HepG2 (cell line): Measurements from ENCODE around the gene XRCC5. TPM values are rescaled to one million over a fixed set of nuclear protein-coding genes. Genes with fewer than 3 reads are reported as not detected.

Source experiments
- AGO1 ChIP-seq: fragments of 200-400 bp; formaldehyde crosslinking; IDR thresholded peaks from 2 replicates; pipeline ENCODE4 v1.6.1; 2017; ENCODE audit warnings: mild to moderate bottlenecking, low read depth, low read length, moderate library complexity; ENCODE audit not compliant: poor library complexity, severe bottlenecking
- NPAS2 ChIP-seq: sonication (generic); formaldehyde crosslinking; IDR thresholded peaks from 2 replicates; pipeline ENCODE4 v1.8.0; 2022; ENCODE audit warnings: mild to moderate bottlenecking, missing genetic modification reagents, borderline replicate concordance
- PHF20 ChIP-seq: sonication (generic); formaldehyde crosslinking; IDR thresholded peaks from 2 replicates; pipeline ENCODE4 v1.5.0; 2020; ENCODE audit warnings: mild to moderate bottlenecking, missing genetic modification reagents
- TARDBP ChIP-seq: sonication (generic); formaldehyde crosslinking; IDR thresholded peaks from 2 replicates; pipeline ENCODE4 v1.8.0; 2022; ENCODE audit warnings: mild to moderate bottlenecking, missing genetic modification reagents
- TBX2 ChIP-seq: sonication (generic); formaldehyde crosslinking; IDR thresholded peaks from 2 replicates; pipeline ENCODE4 v1.5.0; 2020; ENCODE audit warnings: missing genetic modification reagents, mild to moderate bottlenecking, borderline replicate concordance
- TMF1 ChIP-seq: sonication (generic); formaldehyde crosslinking; IDR thresholded peaks from 2 replicates; pipeline ENCODE4 v1.8.1; 2022; ENCODE audit warnings: low read depth, missing genetic modification reagents
- ZNF143 ChIP-seq: sonication (generic); formaldehyde crosslinking; IDR thresholded peaks from 2 replicates; pipeline ENCODE4 v1.4.0; 2020; ENCODE audit warnings: missing genetic modification reagents
- ZNF432 ChIP-seq: sonication (generic); formaldehyde crosslinking; IDR thresholded peaks from 2 replicates; pipeline ENCODE4 v1.5.0; 2020; ENCODE audit warnings: missing genetic modification reagents, mild to moderate bottlenecking, borderline replicate concordance
- ZNF501 ChIP-seq: sonication (generic); formaldehyde crosslinking; IDR thresholded peaks from 2 replicates; pipeline ENCODE4 v1.5.1; 2020; ENCODE audit warnings: mild to moderate bottlenecking, moderate library complexity, missing genetic modification reagents
- ZNF552 ChIP-seq: sonication (generic); formaldehyde crosslinking; IDR thresholded peaks from 2 replicates; pipeline ENCODE4 v1.9.0; 2022; ENCODE audit warnings: missing genetic modification reagents, mild to moderate bottlenecking, borderline replicate concordance
- polyA plus RNA-seq, 8 experiments: library from polyadenylated mRNA; depleted of rRNA in 3 of 8; stranded (reverse) in 7 of 8; unstranded in 1 of 8; fragments of >200 nt; fragmentation: Illumina TruSeq in 4 of 8; extraction: Trizol in 4 of 8; gene quantifications; 2 replicates each; pipeline versions ENCODE4 v1.2.1 to v1.2.3, GENCODE V29; 2011 to 2016; ENCODE audit warnings: low read depth in 4 of 8, missing spikeins in 1 of 8, mixed read lengths in 1 of 8; ENCODE audit not compliant: insufficient read depth in 1 of 8
- total RNA-seq, 5 experiments: library from RNA; depleted of rRNA; stranded (reverse); fragments of >200 nt; fragmentation: Illumina TruSeq; extraction: Trizol; gene quantifications; 2 replicates each; pipeline ENCODE4 v1.2.3, GENCODE V29; 2016; ENCODE audit warnings: low read depth in 1 of 5
- TF ChIP-seq, protein P1 (sequence below): sonication (generic); formaldehyde crosslinking; IDR thresholded peaks from 2 replicates; pipeline ENCODE4 v1.4.0; 2020; ENCODE audit warnings: missing genetic modification reagents
- TF ChIP-seq, protein P2 (sequence below): IDR thresholded peaks from 2 replicates; pipeline ENCODE4 v1.6.1; 2016; ENCODE audit warnings: low read depth, control low read depth
- TF ChIP-seq, protein P3 (sequence below): sonication (generic); formaldehyde crosslinking; IDR thresholded peaks from 2 replicates; pipeline ENCODE4 v1.5.0; 2020; ENCODE audit warnings: missing genetic modification reagents
- TF ChIP-seq, protein P4 (sequence below): sonication (generic); formaldehyde crosslinking; IDR thresholded peaks from 2 replicates; pipeline ENCODE4 v1.5.0; 2020; ENCODE audit warnings: missing genetic modification reagents
- TF ChIP-seq, protein P5 (sequence below): sonication (generic); formaldehyde crosslinking; IDR thresholded peaks from 2 replicates; pipeline ENCODE4 v1.4.0; 2020; ENCODE audit warnings: missing genetic modification reagents, mild to moderate bottlenecking, borderline replicate concordance

Gene XRCC5
- total and polyA plus RNA-seq, 2 of the 13 experiments (the other 11 are each of a cell fraction or from before 2014, with no cell fraction given) = 264 to 454 TPM

DNA sequence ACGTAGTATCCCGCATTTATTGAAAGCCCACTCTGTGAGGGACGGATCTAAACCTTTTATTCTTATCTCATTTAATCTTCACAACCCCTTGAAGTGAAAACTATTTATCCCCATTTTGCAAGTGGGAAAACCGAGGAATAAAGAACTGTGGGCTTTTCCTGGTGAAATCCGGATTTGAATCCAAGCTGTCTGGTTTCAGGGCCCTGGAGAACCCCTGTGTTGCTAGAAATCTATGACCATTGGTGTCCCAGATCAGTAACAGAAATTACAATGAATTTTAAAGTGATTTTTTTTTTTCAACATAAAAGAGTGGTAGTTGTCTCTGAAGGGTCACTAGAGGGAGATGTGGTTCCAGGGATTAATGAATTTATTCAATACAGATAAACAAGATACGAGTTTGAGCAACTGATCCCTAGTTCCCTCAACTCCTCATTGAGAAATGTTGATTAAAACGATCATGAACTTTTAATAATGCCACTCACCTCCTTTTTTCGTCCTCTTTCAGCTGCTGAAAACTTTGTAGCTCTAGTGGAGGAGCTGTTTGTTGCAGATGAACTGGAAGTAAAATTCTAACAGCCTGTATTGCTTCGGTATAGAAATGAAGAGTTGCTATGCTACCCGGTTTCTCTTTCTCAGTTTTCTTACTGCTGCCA is 940 bp downstream of the XRCC5 start (continued):
- TF ChIP-seq, protein P1, sequence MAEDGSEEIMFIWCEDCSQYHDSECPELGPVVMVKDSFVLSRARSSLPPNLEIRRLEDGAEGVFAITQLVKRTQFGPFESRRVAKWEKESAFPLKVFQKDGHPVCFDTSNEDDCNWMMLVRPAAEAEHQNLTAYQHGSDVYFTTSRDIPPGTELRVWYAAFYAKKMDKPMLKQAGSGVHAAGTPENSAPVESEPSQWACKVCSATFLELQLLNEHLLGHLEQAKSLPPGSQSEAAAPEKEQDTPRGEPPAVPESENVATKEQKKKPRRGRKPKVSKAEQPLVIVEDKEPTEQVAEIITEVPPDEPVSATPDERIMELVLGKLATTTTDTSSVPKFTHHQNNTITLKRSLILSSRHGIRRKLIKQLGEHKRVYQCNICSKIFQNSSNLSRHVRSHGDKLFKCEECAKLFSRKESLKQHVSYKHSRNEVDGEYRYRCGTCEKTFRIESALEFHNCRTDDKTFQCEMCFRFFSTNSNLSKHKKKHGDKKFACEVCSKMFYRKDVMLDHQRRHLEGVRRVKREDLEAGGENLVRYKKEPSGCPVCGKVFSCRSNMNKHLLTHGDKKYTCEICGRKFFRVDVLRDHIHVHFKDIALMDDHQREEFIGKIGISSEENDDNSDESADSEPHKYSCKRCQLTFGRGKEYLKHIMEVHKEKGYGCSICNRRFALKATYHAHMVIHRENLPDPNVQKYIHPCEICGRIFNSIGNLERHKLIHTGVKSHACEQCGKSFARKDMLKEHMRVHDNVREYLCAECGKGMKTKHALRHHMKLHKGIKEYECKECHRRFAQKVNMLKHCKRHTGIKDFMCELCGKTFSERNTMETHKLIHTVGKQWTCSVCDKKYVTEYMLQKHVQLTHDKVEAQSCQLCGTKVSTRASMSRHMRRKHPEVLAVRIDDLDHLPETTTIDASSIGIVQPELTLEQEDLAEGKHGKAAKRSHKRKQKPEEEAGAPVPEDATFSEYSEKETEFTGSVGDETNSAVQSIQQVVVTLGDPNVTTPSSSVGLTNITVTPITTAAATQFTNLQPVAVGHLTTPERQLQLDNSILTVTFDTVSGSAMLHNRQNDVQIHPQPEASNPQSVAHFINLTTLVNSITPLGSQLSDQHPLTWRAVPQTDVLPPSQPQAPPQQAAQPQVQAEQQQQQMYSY (CRISPR knock-in tag) = no peak
- TF ChIP-seq PHF20 = no peak
- TF ChIP-seq, protein P2, sequence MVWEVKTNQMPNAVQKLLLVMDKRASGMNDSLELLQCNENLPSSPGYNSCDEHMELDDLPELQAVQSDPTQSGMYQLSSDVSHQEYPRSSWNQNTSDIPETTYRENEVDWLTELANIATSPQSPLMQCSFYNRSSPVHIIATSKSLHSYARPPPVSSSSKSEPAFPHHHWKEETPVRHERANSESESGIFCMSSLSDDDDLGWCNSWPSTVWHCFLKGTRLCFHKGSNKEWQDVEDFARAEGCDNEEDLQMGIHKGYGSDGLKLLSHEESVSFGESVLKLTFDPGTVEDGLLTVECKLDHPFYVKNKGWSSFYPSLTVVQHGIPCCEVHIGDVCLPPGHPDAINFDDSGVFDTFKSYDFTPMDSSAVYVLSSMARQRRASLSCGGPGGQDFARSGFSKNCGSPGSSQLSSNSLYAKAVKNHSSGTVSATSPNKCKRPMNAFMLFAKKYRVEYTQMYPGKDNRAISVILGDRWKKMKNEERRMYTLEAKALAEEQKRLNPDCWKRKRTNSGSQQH (CRISPR knock-in tag) = no peak
- TF ChIP-seq, protein P3, sequence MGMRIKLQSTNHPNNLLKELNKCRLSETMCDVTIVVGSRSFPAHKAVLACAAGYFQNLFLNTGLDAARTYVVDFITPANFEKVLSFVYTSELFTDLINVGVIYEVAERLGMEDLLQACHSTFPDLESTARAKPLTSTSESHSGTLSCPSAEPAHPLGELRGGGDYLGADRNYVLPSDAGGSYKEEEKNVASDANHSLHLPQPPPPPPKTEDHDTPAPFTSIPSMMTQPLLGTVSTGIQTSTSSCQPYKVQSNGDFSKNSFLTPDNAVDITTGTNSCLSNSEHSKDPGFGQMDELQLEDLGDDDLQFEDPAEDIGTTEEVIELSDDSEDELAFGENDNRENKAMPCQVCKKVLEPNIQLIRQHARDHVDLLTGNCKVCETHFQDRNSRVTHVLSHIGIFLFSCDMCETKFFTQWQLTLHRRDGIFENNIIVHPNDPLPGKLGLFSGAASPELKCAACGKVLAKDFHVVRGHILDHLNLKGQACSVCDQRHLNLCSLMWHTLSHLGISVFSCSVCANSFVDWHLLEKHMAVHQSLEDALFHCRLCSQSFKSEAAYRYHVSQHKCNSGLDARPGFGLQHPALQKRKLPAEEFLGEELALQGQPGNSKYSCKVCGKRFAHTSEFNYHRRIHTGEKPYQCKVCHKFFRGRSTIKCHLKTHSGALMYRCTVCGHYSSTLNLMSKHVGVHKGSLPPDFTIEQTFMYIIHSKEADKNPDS (CRISPR knock-in tag) = no peak
- TF ChIP-seq ZNF552 (CRISPR knock-in tag) = no peak
- TF ChIP-seq ZNF501 (CRISPR knock-in tag) = no peak
- no peak for TF ChIP-seq TBX2
- TF ChIP-seq, protein P4, sequence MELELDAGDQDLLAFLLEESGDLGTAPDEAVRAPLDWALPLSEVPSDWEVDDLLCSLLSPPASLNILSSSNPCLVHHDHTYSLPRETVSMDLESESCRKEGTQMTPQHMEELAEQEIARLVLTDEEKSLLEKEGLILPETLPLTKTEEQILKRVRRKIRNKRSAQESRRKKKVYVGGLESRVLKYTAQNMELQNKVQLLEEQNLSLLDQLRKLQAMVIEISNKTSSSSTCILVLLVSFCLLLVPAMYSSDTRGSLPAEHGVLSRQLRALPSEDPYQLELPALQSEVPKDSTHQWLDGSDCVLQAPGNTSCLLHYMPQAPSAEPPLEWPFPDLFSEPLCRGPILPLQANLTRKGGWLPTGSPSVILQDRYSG = no peak
- no peak for TF ChIP-seq TMF1 (CRISPR knock-in tag)
- TF ChIP-seq ZNF432 (CRISPR knock-in tag) = no peak
- TF ChIP-seq TARDBP = no peak
- TF ChIP-seq NPAS2 (CRISPR knock-in tag) = no peak
- TF ChIP-seq, protein P5, sequence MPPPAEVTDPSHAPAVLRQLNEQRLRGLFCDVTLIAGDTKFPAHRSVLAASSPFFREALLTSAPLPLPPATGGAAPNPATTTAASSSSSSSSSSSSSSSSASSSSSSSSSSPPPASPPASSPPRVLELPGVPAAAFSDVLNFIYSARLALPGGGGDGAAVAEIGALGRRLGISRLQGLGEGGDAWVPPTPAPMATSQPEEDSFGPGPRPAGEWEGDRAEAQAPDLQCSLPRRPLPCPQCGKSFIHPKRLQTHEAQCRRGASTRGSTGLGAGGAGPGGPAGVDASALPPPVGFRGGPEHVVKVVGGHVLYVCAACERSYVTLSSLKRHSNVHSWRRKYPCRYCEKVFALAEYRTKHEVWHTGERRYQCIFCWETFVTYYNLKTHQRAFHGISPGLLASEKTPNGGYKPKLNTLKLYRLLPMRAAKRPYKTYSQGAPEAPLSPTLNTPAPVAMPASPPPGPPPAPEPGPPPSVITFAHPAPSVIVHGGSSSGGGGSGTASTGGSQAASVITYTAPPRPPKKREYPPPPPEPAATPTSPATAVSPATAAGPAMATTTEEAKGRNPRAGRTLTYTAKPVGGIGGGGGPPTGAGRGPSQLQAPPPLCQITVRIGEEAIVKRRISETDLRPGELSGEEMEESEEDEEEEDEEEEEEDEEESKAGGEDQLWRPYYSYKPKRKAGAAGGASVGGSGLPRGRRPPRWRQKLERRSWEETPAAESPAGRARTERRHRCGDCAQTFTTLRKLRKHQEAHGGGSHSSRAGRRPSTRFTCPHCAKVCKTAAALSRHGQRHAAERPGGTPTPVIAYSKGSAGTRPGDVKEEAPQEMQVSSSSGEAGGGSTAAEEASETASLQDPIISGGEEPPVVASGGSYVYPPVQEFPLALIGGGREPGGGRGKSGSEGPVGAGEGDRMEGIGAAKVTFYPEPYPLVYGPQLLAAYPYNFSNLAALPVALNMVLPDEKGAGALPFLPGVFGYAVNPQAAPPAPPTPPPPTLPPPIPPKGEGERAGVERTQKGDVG (CRISPR knock-in tag) = no peak
- TF ChIP-seq AGO1 = no peak
- TF ChIP-seq ZNF143 (CRISPR knock-in tag) = no peak
